WTC11 (cell line): ENCODE data around the gene TMEM198. TPM values are rescaled to one million over a fixed set of nuclear protein-coding genes. Genes with fewer than 3 reads are reported as not detected.

Source experiments
- ATAC-seq: fragments of 200-7000 bp; cut with Tn5 transposase; 2 replicates; pipeline ENCODE4 v1.10.0; 2021; ENCODE audit warnings: mild to moderate bottlenecking, moderate library complexity
- CTCF ChIA-PET: fragments of 300-600 bp; sonication (Branson Sonifier 250); formaldehyde crosslinking; loops from one replicate; lab custom pipeline; 2021; ENCODE audit warnings: antibody characterized with exemption; lab: Charles Lee
- POLR2A ChIA-PET: fragments of 350-600 bp; sonication (Branson Sonifier 250); formaldehyde crosslinking; loops from one replicate; lab custom pipeline; 2021; ENCODE audit warnings: antibody characterized with exemption; lab: Charles Lee
- DNase-seq: peaks from one replicate; pipeline ENCODE4 v3.0.0; 2021; ENCODE audit warnings: low spot score
- H3K27ac Mint-ChIP-seq: 2 replicates; pipeline ENCODE4 v1.8.0; 2021; ENCODE audit warnings: mixed read lengths
- H3K27me3 Mint-ChIP-seq: 2 replicates; pipeline ENCODE4 v1.8.0; 2021; ENCODE audit warnings: low read depth, mild to moderate bottlenecking, moderate library complexity, mixed read lengths
- H3K36me3 Mint-ChIP-seq: 2 replicates; pipeline ENCODE4 v1.8.0; 2021; ENCODE audit warnings: mixed read lengths
- H3K4me1 Mint-ChIP-seq: 2 replicates; pipeline ENCODE4 v1.8.0; 2022; ENCODE audit warnings: mixed read lengths
- H3K4me3 Mint-ChIP-seq: 2 replicates; pipeline ENCODE4 v1.8.0; 2021; ENCODE audit warnings: mild to moderate bottlenecking, moderate library complexity, mixed read lengths
- H3K9me3 Mint-ChIP-seq: 2 replicates; pipeline ENCODE4 v1.8.0; 2021; ENCODE audit warnings: mixed read lengths
- CREB1 ChIP-seq: sonication (generic); formaldehyde crosslinking; IDR thresholded peaks from 2 replicates; pipeline ENCODE4 v1.8.0; 2023; ENCODE audit warnings: mild to moderate bottlenecking, missing genetic modification reagents
- CREM ChIP-seq: sonication (generic); formaldehyde crosslinking; IDR thresholded peaks from 2 replicates; pipeline ENCODE4 v1.8.1; 2022; ENCODE audit warnings: mild to moderate bottlenecking, missing genetic modification reagents, moderate library complexity
- FOXP1 ChIP-seq: sonication (generic); formaldehyde crosslinking; IDR thresholded peaks from 2 replicates; pipeline ENCODE4 v1.8.0; 2022; ENCODE audit warnings: missing genetic modification reagents, mild to moderate bottlenecking, moderate library complexity, borderline replicate concordance
- GRHL2 ChIP-seq: fragments of 250-450 bp; sonication (Bioruptor Pico); IDR thresholded peaks from 2 replicates; pipeline ENCODE4 v1.8.0; 2022; ENCODE audit warnings: mild to moderate bottlenecking, moderate library complexity; ENCODE audit not compliant: insufficient replicate concordance, severe bottlenecking
- KAT7 ChIP-seq: sonication (generic); formaldehyde crosslinking; IDR thresholded peaks from 2 replicates; pipeline ENCODE4 v1.8.1; 2023; ENCODE audit warnings: missing genetic modification reagents, mild to moderate bottlenecking, borderline replicate concordance
- SMAD3 ChIP-seq: sonication (generic); formaldehyde crosslinking; IDR thresholded peaks from 2 replicates; pipeline ENCODE4 v1.8.0; 2022; ENCODE audit warnings: missing genetic modification reagents, mild to moderate bottlenecking, borderline replicate concordance
- USF2 ChIP-seq: sonication (generic); formaldehyde crosslinking; IDR thresholded peaks from 2 replicates; pipeline ENCODE4 v1.8.1; 2023; ENCODE audit warnings: mild to moderate bottlenecking, missing genetic modification reagents, moderate library complexity
- ZNF121 ChIP-seq: sonication (generic); formaldehyde crosslinking; IDR thresholded peaks from 2 replicates; pipeline ENCODE4 v1.8.0; 2023; ENCODE audit warnings: missing genetic modification reagents
- ZNF423 ChIP-seq: fragments of 250-450 bp; sonication (Bioruptor Pico); IDR thresholded peaks from 2 replicates; pipeline ENCODE4 v2.1.2; 2022; ENCODE audit warnings: mild to moderate bottlenecking, moderate library complexity
- total RNA-seq: library from RNA; stranded (reverse); gene quantifications from 3 replicates; pipeline ENCODE4 v1.2.3, GENCODE V29; 2021
- TF ChIP-seq, protein P1 (sequence below): sonication (generic); formaldehyde crosslinking; IDR thresholded peaks from 2 replicates; pipeline ENCODE4 v1.8.0; 2022; ENCODE audit warnings: mild to moderate bottlenecking, missing genetic modification reagents
- TF ChIP-seq, protein P2 (sequence below): fragments of 250-450 bp; sonication (Bioruptor Pico); IDR thresholded peaks from 2 replicates; pipeline ENCODE4 v2.1.2; 2022; ENCODE audit warnings: mild to moderate bottlenecking, moderate library complexity
- TF ChIP-seq, protein P3 (sequence below): sonication (generic); formaldehyde crosslinking; IDR thresholded peaks from 2 replicates; pipeline ENCODE4 v1.8.1; 2023; ENCODE audit warnings: mild to moderate bottlenecking, missing genetic modification reagents
- TF ChIP-seq, protein P4 (sequence below): sonication (generic); formaldehyde crosslinking; IDR thresholded peaks from 2 replicates; pipeline ENCODE4 v1.8.1; 2023; ENCODE audit warnings: mild to moderate bottlenecking, missing genetic modification reagents, moderate library complexity
- TF ChIP-seq, protein P5 (sequence below): sonication (generic); formaldehyde crosslinking; IDR thresholded peaks from 2 replicates; pipeline ENCODE4 v1.8.1; 2023; ENCODE audit warnings: mild to moderate bottlenecking, missing genetic modification reagents, borderline replicate concordance

TMEM198 gene
- total RNA-seq, 1 experiment from 2014 or later: 7.1 TPM

DNA sequence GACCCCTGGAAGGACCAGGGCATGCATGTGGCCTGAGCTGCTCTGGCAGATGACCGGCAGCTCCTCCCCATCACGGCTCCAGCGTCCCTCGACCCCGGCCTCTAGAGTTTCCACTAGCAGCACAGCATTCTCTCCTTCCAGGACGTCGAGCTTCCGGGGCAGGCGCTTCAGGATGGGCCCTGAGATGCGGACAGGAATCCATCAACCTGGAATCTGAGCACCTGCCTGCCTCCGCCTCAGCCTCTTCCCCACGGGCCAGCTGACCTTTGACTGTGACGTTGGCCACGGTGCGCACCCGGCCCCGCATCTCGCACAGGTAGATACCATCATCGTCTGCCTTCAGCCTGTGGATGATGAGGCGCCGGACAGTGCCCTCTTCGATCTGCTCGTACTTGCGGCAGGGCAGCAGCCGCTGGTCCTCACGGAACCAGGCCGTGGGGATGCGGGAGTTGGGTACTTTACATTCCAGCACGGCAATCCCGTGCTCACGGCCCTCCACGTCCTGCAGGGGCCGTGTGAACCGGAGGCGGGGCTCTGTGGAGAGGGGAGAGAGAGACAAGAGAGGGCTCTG, 24.0 kb downstream of the TMEM198 start:
- ChIA-PET CTCF (interaction anchor here (1.7 kb wide), 1 partner anchor 27 kb away, joined by 4 read pairs; no protein-coding TSS in a partner anchor), POLR2A (interaction anchor here (0.9 kb wide), 1 partner anchor 11 kb away, joined by 3 read pairs; no protein-coding TSS in a partner anchor)
- Mint-ChIP-seq H3K36me3 (peaks cover 54% of the 10 kb centered on the region), H3K27ac (peak overlapping the region; percentile 92), H3K9me3 (no peaks in the 10 kb centered on the region), H3K4me3 (0 out of 2 replicates have a peak overlapping the region, but pooled peaks have one; percentile 14), H3K4me1 (peaks cover 78% of the 10 kb centered on the region), H3K27me3 (peaks cover 7% of the 10 kb centered on the region)
- TF ChIP-seq CREB1 (CRISPR knock-in tag): no peak
- TF ChIP-seq, protein P1, sequence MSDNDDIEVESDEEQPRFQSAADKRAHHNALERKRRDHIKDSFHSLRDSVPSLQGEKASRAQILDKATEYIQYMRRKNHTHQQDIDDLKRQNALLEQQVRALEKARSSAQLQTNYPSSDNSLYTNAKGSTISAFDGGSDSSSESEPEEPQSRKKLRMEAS (CRISPR knock-in tag): peak; percentile 29; the same call in 1 of the 2 replicates
- ATAC-seq: no peak
- no peak for DNase-seq

GRCh38 chr2:219569041-219569440, 25.2 kb downstream of the TMEM198 start:
- no peak for DNase-seq
- Mint-ChIP-seq H3K27me3 (peaks cover 15% of the 10 kb centered on the region), H3K9me3 (no peaks in the 10 kb centered on the region), H3K27ac (no peak overlapping the region), H3K36me3 (peaks cover 44% of the 10 kb centered on the region), H3K4me1 (peaks cover 70% of the 10 kb centered on the region), H3K4me3 (peak overlapping the region; percentile 73)
- ChIA-PET POLR2A (interaction anchor here (0.7 to 1.0 kb wide), 3 partner anchors 17 to 58 kb away, joined by 3 read pairs; partner anchors contain the start of gene STK11IP), CTCF (interaction anchor here (0.8 to 1.6 kb wide), 2 partner anchors 9 to 28 kb away, joined by 4 to 5 read pairs; no protein-coding TSS in a partner anchor)
- TF ChIP-seq, protein P2, sequence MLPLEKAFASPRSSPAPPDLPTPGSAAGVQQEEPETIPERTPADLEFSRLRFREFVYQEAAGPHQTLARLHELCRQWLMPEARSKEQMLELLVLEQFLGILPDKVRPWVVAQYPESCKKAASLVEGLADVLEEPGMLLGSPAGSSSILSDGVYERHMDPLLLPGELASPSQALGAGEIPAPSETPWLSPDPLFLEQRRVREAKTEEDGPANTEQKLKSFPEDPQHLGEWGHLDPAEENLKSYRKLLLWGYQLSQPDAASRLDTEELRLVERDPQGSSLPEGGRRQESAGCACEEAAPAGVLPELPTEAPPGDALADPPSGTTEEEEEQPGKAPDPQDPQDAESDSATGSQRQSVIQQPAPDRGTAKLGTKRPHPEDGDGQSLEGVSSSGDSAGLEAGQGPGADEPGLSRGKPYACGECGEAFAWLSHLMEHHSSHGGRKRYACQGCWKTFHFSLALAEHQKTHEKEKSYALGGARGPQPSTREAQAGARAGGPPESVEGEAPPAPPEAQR (CRISPR knock-in tag): no peak
- TF ChIP-seq USF2 (CRISPR knock-in tag) (no peak), FOXP1 (CRISPR knock-in tag) (no peak), ZNF423 (no peak), SMAD3 (CRISPR knock-in tag) (no peak), CREM (CRISPR knock-in tag) (no peak), GRHL2 (no peak), ZNF121 (CRISPR knock-in tag) (no peak), KAT7 (CRISPR knock-in tag) (no peak)
- TF ChIP-seq, protein P3, sequence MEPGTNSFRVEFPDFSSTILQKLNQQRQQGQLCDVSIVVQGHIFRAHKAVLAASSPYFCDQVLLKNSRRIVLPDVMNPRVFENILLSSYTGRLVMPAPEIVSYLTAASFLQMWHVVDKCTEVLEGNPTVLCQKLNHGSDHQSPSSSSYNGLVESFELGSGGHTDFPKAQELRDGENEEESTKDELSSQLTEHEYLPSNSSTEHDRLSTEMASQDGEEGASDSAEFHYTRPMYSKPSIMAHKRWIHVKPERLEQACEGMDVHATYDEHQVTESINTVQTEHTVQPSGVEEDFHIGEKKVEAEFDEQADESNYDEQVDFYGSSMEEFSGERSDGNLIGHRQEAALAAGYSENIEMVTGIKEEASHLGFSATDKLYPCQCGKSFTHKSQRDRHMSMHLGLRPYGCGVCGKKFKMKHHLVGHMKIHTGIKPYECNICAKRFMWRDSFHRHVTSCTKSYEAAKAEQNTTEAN (CRISPR knock-in tag): no peak
- TF ChIP-seq, protein P4, sequence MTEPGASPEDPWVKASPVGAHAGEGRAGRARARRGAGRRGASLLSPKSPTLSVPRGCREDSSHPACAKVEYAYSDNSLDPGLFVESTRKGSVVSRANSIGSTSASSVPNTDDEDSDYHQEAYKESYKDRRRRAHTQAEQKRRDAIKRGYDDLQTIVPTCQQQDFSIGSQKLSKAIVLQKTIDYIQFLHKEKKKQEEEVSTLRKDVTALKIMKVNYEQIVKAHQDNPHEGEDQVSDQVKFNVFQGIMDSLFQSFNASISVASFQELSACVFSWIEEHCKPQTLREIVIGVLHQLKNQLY (CRISPR knock-in tag): no peak
- TF ChIP-seq, protein P5, sequence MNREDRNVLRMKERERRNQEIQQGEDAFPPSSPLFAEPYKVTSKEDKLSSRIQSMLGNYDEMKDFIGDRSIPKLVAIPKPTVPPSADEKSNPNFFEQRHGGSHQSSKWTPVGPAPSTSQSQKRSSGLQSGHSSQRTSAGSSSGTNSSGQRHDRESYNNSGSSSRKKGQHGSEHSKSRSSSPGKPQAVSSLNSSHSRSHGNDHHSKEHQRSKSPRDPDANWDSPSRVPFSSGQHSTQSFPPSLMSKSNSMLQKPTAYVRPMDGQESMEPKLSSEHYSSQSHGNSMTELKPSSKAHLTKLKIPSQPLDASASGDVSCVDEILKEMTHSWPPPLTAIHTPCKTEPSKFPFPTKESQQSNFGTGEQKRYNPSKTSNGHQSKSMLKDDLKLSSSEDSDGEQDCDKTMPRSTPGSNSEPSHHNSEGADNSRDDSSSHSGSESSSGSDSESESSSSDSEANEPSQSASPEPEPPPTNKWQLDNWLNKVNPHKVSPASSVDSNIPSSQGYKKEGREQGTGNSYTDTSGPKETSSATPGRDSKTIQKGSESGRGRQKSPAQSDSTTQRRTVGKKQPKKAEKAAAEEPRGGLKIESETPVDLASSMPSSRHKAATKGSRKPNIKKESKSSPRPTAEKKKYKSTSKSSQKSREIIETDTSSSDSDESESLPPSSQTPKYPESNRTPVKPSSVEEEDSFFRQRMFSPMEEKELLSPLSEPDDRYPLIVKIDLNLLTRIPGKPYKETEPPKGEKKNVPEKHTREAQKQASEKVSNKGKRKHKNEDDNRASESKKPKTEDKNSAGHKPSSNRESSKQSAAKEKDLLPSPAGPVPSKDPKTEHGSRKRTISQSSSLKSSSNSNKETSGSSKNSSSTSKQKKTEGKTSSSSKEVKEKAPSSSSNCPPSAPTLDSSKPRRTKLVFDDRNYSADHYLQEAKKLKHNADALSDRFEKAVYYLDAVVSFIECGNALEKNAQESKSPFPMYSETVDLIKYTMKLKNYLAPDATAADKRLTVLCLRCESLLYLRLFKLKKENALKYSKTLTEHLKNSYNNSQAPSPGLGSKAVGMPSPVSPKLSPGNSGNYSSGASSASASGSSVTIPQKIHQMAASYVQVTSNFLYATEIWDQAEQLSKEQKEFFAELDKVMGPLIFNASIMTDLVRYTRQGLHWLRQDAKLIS (CRISPR knock-in tag): no peak
- no peak for ATAC-seq
